GM20000 (cell line): ENCODE measurements around the gene TMEM250.

ENCODE experiments used
- DNase-seq: peaks from one replicate; pipeline ENCODE4 v3.0.0; 2012; ENCODE audit warnings: low spot score
- CTCF ChIP-seq: IDR thresholded peaks from 2 replicates; pipeline ENCODE4 v1.5.1; 2012; ENCODE audit warnings: mild to moderate bottlenecking, control low read depth; ENCODE audit errors: extremely low read depth, missing control alignments

The TMEM250 gene

GRCh38 chr9:136146126-136147037, 27.7 kb upstream of the TMEM250 start:
- no peak for TF ChIP-seq CTCF
- no peak for DNase-seq

- TF ChIP-seq CTCF, result no peak
- DNase-seq, result no peak
These were observed 26.9 kb upstream of the TMEM250 start for GRCh38 chr9:136145580-136145979.

GRCh38 chr9:136144450-136144849, 25.8 kb upstream of the TMEM250 start:
- no peak for TF ChIP-seq CTCF
- DNase-seq, result no peak

- no peak for DNase-seq
- peak; percentile 8 for TF ChIP-seq CTCF
These were observed 24.7 kb upstream of the TMEM250 start for GRCh38 chr9:136143215-136144001.

GRCh38 chr9:136142859-136143214, 24.2 kb upstream of the TMEM250 start:
- TF ChIP-seq CTCF, result no peak
- no peak for DNase-seq

- TF ChIP-seq CTCF, result no peak
- no peak for DNase-seq
These were observed 23.7 kb upstream of the TMEM250 start for GRCh38 chr9:136142414-136142796.
